Fibroblast of lung (primary cell): ENCODE measurements around the gene PLAA. TPM values are rescaled to one million over a fixed set of nuclear protein-coding genes. Genes with fewer than 3 reads are reported as not detected.

Source experiments
- DNase-seq, 2 donors: peaks; one replicate each; pipeline versions ENCODE4 v3.0.0 to v3.0.0-alpha.2; 2010; ENCODE audit warnings: low read depth in 2 of 2
- H2AFZ ChIP-seq: 2 replicates; pipeline ENCODE4 v1.5.1; 2012; ENCODE audit warnings: low read length, control low read depth, inconsistent platforms
- H3K27ac ChIP-seq: 2 replicates; pipeline ENCODE4 v1.5.1; 2011; ENCODE audit warnings: low read length, control low read depth; ENCODE audit not compliant: insufficient read depth
- H3K27me3 ChIP-seq: 2 replicates; pipeline ENCODE4 v1.5.1; 2011; ENCODE audit warnings: mild to moderate bottlenecking, low read length; ENCODE audit not compliant: control insufficient read depth, insufficient read depth
- H3K36me3 ChIP-seq: 2 replicates; pipeline ENCODE4 v1.5.1; 2011; ENCODE audit warnings: low read length; ENCODE audit not compliant: control insufficient read depth, insufficient read depth
- H3K4me1 ChIP-seq: 2 replicates; pipeline ENCODE4 v1.5.1; 2011; ENCODE audit warnings: low read length; ENCODE audit not compliant: control insufficient read depth, insufficient read depth; ENCODE audit errors: extremely low read depth
- H3K4me2 ChIP-seq: 2 replicates; pipeline ENCODE4 v1.5.1; 2011; ENCODE audit warnings: low read length, control low read depth; ENCODE audit not compliant: insufficient read depth; ENCODE audit errors: extremely low read depth
- H3K4me3 ChIP-seq, 4 experiments: fragments of 200-600 bp in 1 of 4; sonication (generic) in 1 of 4; replicated peaks in 1 of 4; 2 replicates each; pipeline ENCODE4 v1.5.1; 2011 to 2016; ENCODE audit warnings: low read length in 4 of 4, low read depth in 3 of 4, mild to moderate bottlenecking in 3 of 4, control low read depth in 2 of 4, inconsistent platforms in 1 of 4, mixed read lengths in 1 of 4; ENCODE audit not compliant: insufficient read depth in 1 of 4; ENCODE audit errors: control extremely low read depth in 1 of 4
- H3K79me2 ChIP-seq: 2 replicates; pipeline ENCODE4 v1.5.1; 2012; ENCODE audit warnings: mild to moderate bottlenecking, low read length, inconsistent platforms; ENCODE audit not compliant: control insufficient read depth, insufficient read depth
- H3K9ac ChIP-seq: 2 replicates; pipeline ENCODE4 v1.5.1; 2011; ENCODE audit warnings: mild to moderate bottlenecking, low read length, control low read depth; ENCODE audit not compliant: insufficient read depth
- H3K9me3 ChIP-seq: 2 replicates; pipeline ENCODE4 v1.5.1; 2012; ENCODE audit warnings: low read depth, low read length; ENCODE audit not compliant: control insufficient read depth, insufficient read depth
- H4K20me1 ChIP-seq: 2 replicates; pipeline ENCODE4 v1.5.1; 2011; ENCODE audit warnings: low read length; ENCODE audit not compliant: control insufficient read depth, insufficient read depth; ENCODE audit errors: extremely low read depth
- CTCF ChIP-seq, 2 donors: IDR thresholded peaks in 1 of 2; conservative IDR thresholded peaks in 1 of 2; 1 replicate in 1 of 2; 2 replicates in 1 of 2; pipeline ENCODE4 v1.5.1; 2011 to 2012; ENCODE audit warnings: low read length in 2 of 2, control low read depth in 1 of 2, inconsistent platforms in 1 of 2, low read depth in 1 of 2, mild to moderate bottlenecking in 1 of 2
- EZH2 ChIP-seq: IDR thresholded peaks from 2 replicates; pipeline ENCODE4 v1.5.1; 2012; ENCODE audit warnings: low read length, control low read depth, mild to moderate bottlenecking; ENCODE audit errors: missing control alignments
- polyA plus RNA-seq, 2 donors: library from polyadenylated mRNA; depleted of rRNA in 1 of 2; stranded (reverse) in 1 of 2; unstranded in 1 of 2; fragments of >200 nt; gene quantifications; 2 replicates each; pipeline ENCODE4 v1.2.1, GENCODE V29; 2011 to 2012; ENCODE audit warnings: missing spikeins in 1 of 2
- total RNA-seq: library from RNA; depleted of rRNA; stranded (reverse); fragments of >200 nt; gene quantifications from 2 replicates; pipeline ENCODE4 v1.2.1, GENCODE V29; 2014

The PLAA gene
- total and polyA plus RNA-seq, 2 donors (not counting 1 experiment from before 2014, with no cell fraction given), result 29.2 to 38.1 TPM

DNA sequence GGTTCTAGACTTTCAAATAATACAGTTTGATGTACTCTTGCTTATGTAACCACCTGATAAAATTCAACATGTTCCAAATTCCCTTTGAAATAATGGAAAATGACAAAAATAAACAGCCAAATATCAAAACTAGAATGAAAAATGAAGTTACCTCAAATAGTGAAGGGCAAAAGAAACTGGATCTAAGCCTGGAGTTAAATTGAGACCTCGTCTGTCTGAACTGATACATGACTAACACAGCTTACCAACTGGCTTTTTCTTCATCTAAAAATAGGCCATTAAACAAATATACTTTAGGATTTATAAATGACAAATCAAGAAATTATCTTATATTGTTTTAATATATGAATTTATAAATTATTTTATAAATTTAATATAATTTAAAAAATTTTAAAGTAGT is 42.4 kb downstream of the PLAA start:
- no peak for TF ChIP-seq CTCF (conservative IDR thresholded peaks at IDR 0.05 in 1 of 2, IDR thresholded peaks at IDR 0.05 in 1 of 2; ENCODE audit: low read depth in 1 of 2, low read length in 2 of 2)
- no peak for TF ChIP-seq EZH2
- Histone ChIP-seq H3K9ac (no peak overlapping the region), H3K36me3 (peaks cover 3% of the 10 kb centered on the region), H3K4me3 (no peak overlapping the region), H3K4me2 (no peak overlapping the region), H3K27me3 (no peaks in the 10 kb centered on the region), H3K27ac (no peak overlapping the region), H3K4me1 (no peaks in the 10 kb centered on the region), H3K9me3 (no peaks in the 10 kb centered on the region), H4K20me1 (no peaks in the 10 kb centered on the region), H3K79me2 (no peaks in the 10 kb centered on the region), H2AFZ (no peak overlapping the region)
- no peak for DNase-seq

DNA sequence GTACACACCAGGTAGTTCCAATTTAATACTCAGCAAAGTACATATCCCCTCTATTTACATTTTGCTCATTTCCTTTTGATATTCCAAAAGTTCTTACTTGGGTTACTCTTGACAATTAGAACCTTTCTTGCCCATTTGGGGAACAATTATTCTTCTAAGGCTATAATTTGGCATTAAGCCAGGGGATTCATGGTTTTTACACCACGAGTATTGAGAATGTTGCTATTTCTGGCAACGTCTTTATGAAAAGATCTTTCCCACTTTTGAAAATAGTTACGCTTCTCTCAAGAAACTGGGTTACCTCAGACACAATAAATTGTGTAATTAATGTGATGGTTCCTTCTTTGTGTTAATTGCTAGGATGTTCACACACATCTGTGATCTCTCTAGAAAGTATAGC is 43.0 kb downstream of the PLAA start:
- no peaks in the 10 kb centered on the region for H3K27me3 ChIP-seq
- TF ChIP-seq EZH2, result no peak
- no peak for TF ChIP-seq CTCF (conservative IDR thresholded peaks at IDR 0.05 in 1 of 2, IDR thresholded peaks at IDR 0.05 in 1 of 2; ENCODE audit: low read depth in 1 of 2, low read length in 2 of 2)
- H3K79me2 ChIP-seq, result no peaks in the 10 kb centered on the region
- no peak overlapping the region for H3K27ac ChIP-seq
- H3K36me3 ChIP-seq, result peaks cover 3% of the 10 kb centered on the region
- no peak overlapping the region for H2AFZ ChIP-seq
- no peak overlapping the region for H3K4me2 ChIP-seq
- H3K9ac ChIP-seq, result no peak overlapping the region
- H3K4me1 ChIP-seq, result no peaks in the 10 kb centered on the region
- no peaks in the 10 kb centered on the region for H3K9me3 ChIP-seq
- no peaks in the 10 kb centered on the region for H4K20me1 ChIP-seq
- no peak overlapping the region for H3K4me3 ChIP-seq
- no peak for DNase-seq

DNA sequence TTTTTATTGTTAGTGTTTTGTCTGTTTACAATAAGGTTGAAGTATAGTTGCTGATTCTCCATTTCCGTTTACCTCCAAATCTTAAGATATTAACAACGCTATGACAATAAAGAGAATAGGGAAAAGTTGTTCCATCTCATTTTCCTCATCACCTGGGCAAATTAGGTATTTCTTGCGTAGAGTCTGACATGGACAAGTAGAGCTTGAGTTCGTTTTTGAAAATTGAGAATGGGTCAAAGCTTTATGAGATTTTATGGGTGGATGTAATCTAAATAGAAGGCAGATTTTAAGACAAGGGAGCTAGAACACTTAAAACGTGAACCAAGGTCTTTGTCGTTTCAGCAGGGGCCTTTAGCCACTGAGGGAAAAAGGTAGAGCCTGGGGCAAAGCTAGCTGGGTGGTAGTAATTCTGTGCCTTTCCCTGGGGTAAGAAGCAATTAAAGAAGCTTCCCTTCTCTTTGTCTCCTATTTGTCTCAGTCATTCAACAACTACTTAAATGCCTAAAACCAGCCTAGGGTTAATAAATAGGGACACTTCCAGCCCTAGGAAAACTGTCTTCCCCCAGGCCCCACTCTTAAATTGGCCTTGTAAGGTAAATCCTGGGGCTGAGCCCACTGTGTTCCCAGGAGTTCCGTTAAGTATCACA is 53.9 kb downstream of the PLAA start:
- H3K9ac ChIP-seq, result peak overlapping the region; percentile 95
- no peaks in the 10 kb centered on the region for H3K4me1 ChIP-seq
- TF ChIP-seq CTCF (conservative IDR thresholded peaks at IDR 0.05 in 1 of 2, IDR thresholded peaks at IDR 0.05 in 1 of 2; ENCODE audit: low read depth in 1 of 2, low read length in 2 of 2) (no peak), EZH2 (no peak)
- H3K36me3 ChIP-seq, result no peaks in the 10 kb centered on the region
- peaks cover 31% of the 10 kb centered on the region for H3K79me2 ChIP-seq
- no peaks in the 10 kb centered on the region for H4K20me1 ChIP-seq
- peak overlapping the region; percentile 90 for H3K4me2 ChIP-seq
- DNase-seq, result no peak
- no peaks in the 10 kb centered on the region for H3K27me3 ChIP-seq
- peak overlapping the region; percentile 96 for H2AFZ ChIP-seq
- H3K27ac ChIP-seq, result peak overlapping the region; percentile 98
- H3K4me3 ChIP-seq, result peak overlapping the region; percentile 94 to 98 (median 96)
- H3K9me3 ChIP-seq, result no peaks in the 10 kb centered on the region
